Measurements from ENCODE around the gene CTNND2. TPM values are rescaled to one million over a fixed set of nuclear protein-coding genes. Genes with fewer than 3 reads are reported as not detected.

The CTNND2 gene
- total RNA-seq, 1 donor from 2014 or later: 13.9 TPM

- Mint-ChIP-seq H3K4me1 (no peaks in the 10 kb centered on the region), H3K36me3 (peaks cover 9% of the 10 kb centered on the region), H3K4me3 (no peak overlapping the region), H3K27me3 (ENCODE audit: insufficient read depth, low read depth) (no peaks in the 10 kb centered on the region), H3K9me3 (peaks cover 2% of the 10 kb centered on the region), H3K27ac (no peak overlapping the region)
- Histone ChIP-seq H3K9me3 (ENCODE audit: low read depth) (no peaks in the 10 kb centered on the region), H3F3A (ENCODE audit: low read depth) (no peaks in the 10 kb centered on the region), H3K27me3 (no peaks in the 10 kb centered on the region), H3K79me2 (ENCODE audit: low read depth) (no peaks in the 10 kb centered on the region), H3K36me3 (no peaks in the 10 kb centered on the region), H3K9ac (no peak overlapping the region), H2AFZ (replicated peaks) (no peak overlapping the region), H3K4me3 (no peak overlapping the region), H4K20me1 (ENCODE audit: low read depth) (no peaks in the 10 kb centered on the region), H3K4me1 (no peaks in the 10 kb centered on the region), H3K4me2 (no peak overlapping the region), H3K27ac (no peak overlapping the region)
- DNase-seq (ENCODE audit: low spot score): no peak
- TF ChIP-seq, protein P1, sequence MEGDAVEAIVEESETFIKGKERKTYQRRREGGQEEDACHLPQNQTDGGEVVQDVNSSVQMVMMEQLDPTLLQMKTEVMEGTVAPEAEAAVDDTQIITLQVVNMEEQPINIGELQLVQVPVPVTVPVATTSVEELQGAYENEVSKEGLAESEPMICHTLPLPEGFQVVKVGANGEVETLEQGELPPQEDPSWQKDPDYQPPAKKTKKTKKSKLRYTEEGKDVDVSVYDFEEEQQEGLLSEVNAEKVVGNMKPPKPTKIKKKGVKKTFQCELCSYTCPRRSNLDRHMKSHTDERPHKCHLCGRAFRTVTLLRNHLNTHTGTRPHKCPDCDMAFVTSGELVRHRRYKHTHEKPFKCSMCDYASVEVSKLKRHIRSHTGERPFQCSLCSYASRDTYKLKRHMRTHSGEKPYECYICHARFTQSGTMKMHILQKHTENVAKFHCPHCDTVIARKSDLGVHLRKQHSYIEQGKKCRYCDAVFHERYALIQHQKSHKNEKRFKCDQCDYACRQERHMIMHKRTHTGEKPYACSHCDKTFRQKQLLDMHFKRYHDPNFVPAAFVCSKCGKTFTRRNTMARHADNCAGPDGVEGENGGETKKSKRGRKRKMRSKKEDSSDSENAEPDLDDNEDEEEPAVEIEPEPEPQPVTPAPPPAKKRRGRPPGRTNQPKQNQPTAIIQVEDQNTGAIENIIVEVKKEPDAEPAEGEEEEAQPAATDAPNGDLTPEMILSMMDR (IDR thresholded peaks at IDR 0.05): no peak
- TF ChIP-seq EZH2 (IDR thresholded peaks at IDR 0.05): no peak
- TF ChIP-seq EZH2phosphoT487 (IDR thresholded peaks at IDR 0.05): no peak
Observed at GRCh38 chr5:11000515-11001353, 903.5 kb downstream of the CTNND2 start.

DNA sequence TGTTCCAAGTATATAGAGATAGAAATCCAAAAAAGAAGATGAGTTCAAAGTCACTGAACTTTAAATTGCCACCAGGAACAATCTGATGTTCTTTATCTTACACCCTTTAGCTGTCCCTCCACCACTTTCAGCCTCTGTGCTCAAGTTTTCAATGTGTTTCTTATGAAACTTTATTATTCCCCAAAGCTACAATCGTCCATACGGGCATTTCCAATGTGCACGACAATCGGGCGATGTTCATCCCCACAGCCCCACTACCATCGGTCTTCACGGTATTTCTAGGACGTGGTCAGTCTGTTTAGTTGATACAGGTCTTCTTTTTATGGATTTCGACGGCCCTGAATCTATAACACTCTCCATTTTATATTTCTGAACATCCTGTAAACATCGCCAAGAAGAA, 904.5 kb downstream of the CTNND2 start:
- no peak overlapping the region for H3K9ac ChIP-seq
- no peak overlapping the region for H2AFZ ChIP-seq (replicated peaks)
- no peaks in the 10 kb centered on the region for H3K27me3 ChIP-seq
- no peaks in the 10 kb centered on the region for H4K20me1 ChIP-seq (ENCODE audit: low read depth)
- H3K27ac Mint-ChIP-seq: no peak overlapping the region
- H3F3A ChIP-seq (ENCODE audit: low read depth): no peaks in the 10 kb centered on the region
- no peaks in the 10 kb centered on the region for H3K4me1 ChIP-seq
- no peak overlapping the region for H3K4me2 ChIP-seq
- H3K4me1 Mint-ChIP-seq: no peaks in the 10 kb centered on the region
- peaks cover 15% of the 10 kb centered on the region for H3K36me3 Mint-ChIP-seq
- no peaks in the 10 kb centered on the region for H3K36me3 ChIP-seq
- peaks cover 5% of the 10 kb centered on the region for H3K9me3 Mint-ChIP-seq
- no peak overlapping the region for H3K4me3 ChIP-seq
- TF ChIP-seq EZH2phosphoT487 (IDR thresholded peaks at IDR 0.05) (no peak), EZH2 (IDR thresholded peaks at IDR 0.05) (no peak)
- TF ChIP-seq, protein P1 (IDR thresholded peaks at IDR 0.05): no peak
- H3K9me3 ChIP-seq (ENCODE audit: low read depth): no peaks in the 10 kb centered on the region
- no peaks in the 10 kb centered on the region for H3K79me2 ChIP-seq (ENCODE audit: low read depth)
- no peak overlapping the region for H3K27ac ChIP-seq
- DNase-seq (ENCODE audit: low spot score): no peak
- no peak overlapping the region for H3K4me3 Mint-ChIP-seq
- H3K27me3 Mint-ChIP-seq (ENCODE audit: insufficient read depth, low read depth): no peaks in the 10 kb centered on the region

GRCh38 chr5:10995891-10996290, 908.4 kb downstream of the CTNND2 start:
- no peaks in the 10 kb centered on the region for H4K20me1 ChIP-seq (ENCODE audit: low read depth)
- Mint-ChIP-seq H3K4me3 (no peak overlapping the region), H3K27ac (no peak overlapping the region), H3K9me3 (peaks cover 5% of the 10 kb centered on the region), H3K4me1 (no peaks in the 10 kb centered on the region), H3K27me3 (ENCODE audit: insufficient read depth, low read depth) (no peaks in the 10 kb centered on the region), H3K36me3 (peaks cover 32% of the 10 kb centered on the region)
- H3K4me3 ChIP-seq: no peak overlapping the region
- no peak overlapping the region for H3K9ac ChIP-seq
- no peak overlapping the region for H2AFZ ChIP-seq (replicated peaks)
- H3K36me3 ChIP-seq: no peaks in the 10 kb centered on the region
- peaks cover 6% of the 10 kb centered on the region for H3K4me1 ChIP-seq
- no peaks in the 10 kb centered on the region for H3K79me2 ChIP-seq (ENCODE audit: low read depth)
- H3K4me2 ChIP-seq: no peak overlapping the region
- DNase-seq (ENCODE audit: low spot score): no peak
- H3K9me3 ChIP-seq (ENCODE audit: low read depth): no peaks in the 10 kb centered on the region
- H3K27ac ChIP-seq: no peak overlapping the region
- no peaks in the 10 kb centered on the region for H3F3A ChIP-seq (ENCODE audit: low read depth)
- no peaks in the 10 kb centered on the region for H3K27me3 ChIP-seq
- TF ChIP-seq EZH2phosphoT487 (IDR thresholded peaks at IDR 0.05) (no peak), EZH2 (IDR thresholded peaks at IDR 0.05) (no peak)
- TF ChIP-seq, protein P1 (IDR thresholded peaks at IDR 0.05): no peak
